HepG2 (cell line): Measurements from ENCODE around the gene ARHGAP31.

Source experiments
- CENPT ChIP-seq: sonication (generic); formaldehyde crosslinking; IDR thresholded peaks from 2 replicates; pipeline ENCODE4 v1.8.0; 2022; ENCODE audit warnings: low read depth, mild to moderate bottlenecking, moderate library complexity, missing genetic modification reagents
- FOXK2 ChIP-seq: fragments of 450-650 bp; IDR thresholded peaks from 2 replicates; pipeline ENCODE4 v1.6.1; 2016
- HNRNPLL ChIP-seq: fragments of 200-400 bp; formaldehyde crosslinking; IDR thresholded peaks from 2 replicates; pipeline ENCODE4 v1.6.1; 2017; ENCODE audit warnings: mild to moderate bottlenecking, low read depth, low read length; ENCODE audit not compliant: poor library complexity, severe bottlenecking
- KMT2B ChIP-seq: IDR thresholded peaks from 2 replicates; pipeline ENCODE4 v1.6.1; 2016; ENCODE audit warnings: missing genetic modification reagents, missing compliant biosample characterization
- MTF1 ChIP-seq: sonication (generic); formaldehyde crosslinking; IDR thresholded peaks from 2 replicates; pipeline ENCODE4 v1.5.0; 2020; ENCODE audit warnings: missing genetic modification reagents
- NR1H2 ChIP-seq: sonication (generic); formaldehyde crosslinking; IDR thresholded peaks from 2 replicates; pipeline ENCODE4 v1.8.1; 2022; ENCODE audit warnings: low read depth, missing genetic modification reagents, borderline replicate concordance
- NR2C2 ChIP-seq: sonication (generic); formaldehyde crosslinking; IDR thresholded peaks from 2 replicates; pipeline ENCODE4 v1.4.0; 2020; ENCODE audit warnings: missing genetic modification reagents, mild to moderate bottlenecking, moderate library complexity, borderline replicate concordance
- PHF8 ChIP-seq: sonication (generic); formaldehyde crosslinking; IDR thresholded peaks from 2 replicates; pipeline ENCODE4 v1.5.0; 2020; ENCODE audit warnings: missing genetic modification reagents
- RAD21 ChIP-seq: fragments of 450-650 bp; formaldehyde crosslinking; IDR thresholded peaks from 2 replicates; pipeline ENCODE4 v1.5.0; 2020; ENCODE audit warnings: mild to moderate bottlenecking
- ZBTB42 ChIP-seq: sonication (generic); formaldehyde crosslinking; IDR thresholded peaks from 2 replicates; pipeline ENCODE4 v1.5.0; 2020; ENCODE audit warnings: mild to moderate bottlenecking, missing genetic modification reagents
- ZC3H4 ChIP-seq: sonication (generic); formaldehyde crosslinking; IDR thresholded peaks from 2 replicates; pipeline ENCODE4 v1.4.0; 2020; ENCODE audit warnings: missing genetic modification reagents, borderline replicate concordance
- ZNF441 ChIP-seq: sonication (generic); formaldehyde crosslinking; IDR thresholded peaks from 2 replicates; pipeline ENCODE4 v1.7.0; 2021; ENCODE audit warnings: missing genetic modification reagents, borderline replicate concordance
- ZSCAN29 ChIP-seq: sonication (generic); formaldehyde crosslinking; conservative IDR thresholded peaks from 2 replicates; pipeline ENCODE4 v1.4.0; 2020; ENCODE audit warnings: mild to moderate bottlenecking, missing genetic modification reagents
- TF ChIP-seq, protein P1 (sequence below): sonication (generic); formaldehyde crosslinking; IDR thresholded peaks from 2 replicates; pipeline ENCODE4 v1.4.0; 2020; ENCODE audit warnings: mild to moderate bottlenecking, missing genetic modification reagents

- TF ChIP-seq KMT2B (CRISPR knock-in tag) (no peak), MTF1 (CRISPR knock-in tag) (no peak), RAD21 (CRISPR knock-in tag) (no peak), ZBTB42 (no peak), PHF8 (no peak), NR1H2 (CRISPR knock-in tag) (no peak), CENPT (CRISPR knock-in tag) (no peak), ZNF441 (CRISPR knock-in tag) (no peak), NR2C2 (CRISPR knock-in tag) (no peak), ZSCAN29 (CRISPR knock-in tag) (no peak), FOXK2 (no peak), ZC3H4 (CRISPR knock-in tag) (no peak), HNRNPLL (no peak)
- TF ChIP-seq, protein P1, sequence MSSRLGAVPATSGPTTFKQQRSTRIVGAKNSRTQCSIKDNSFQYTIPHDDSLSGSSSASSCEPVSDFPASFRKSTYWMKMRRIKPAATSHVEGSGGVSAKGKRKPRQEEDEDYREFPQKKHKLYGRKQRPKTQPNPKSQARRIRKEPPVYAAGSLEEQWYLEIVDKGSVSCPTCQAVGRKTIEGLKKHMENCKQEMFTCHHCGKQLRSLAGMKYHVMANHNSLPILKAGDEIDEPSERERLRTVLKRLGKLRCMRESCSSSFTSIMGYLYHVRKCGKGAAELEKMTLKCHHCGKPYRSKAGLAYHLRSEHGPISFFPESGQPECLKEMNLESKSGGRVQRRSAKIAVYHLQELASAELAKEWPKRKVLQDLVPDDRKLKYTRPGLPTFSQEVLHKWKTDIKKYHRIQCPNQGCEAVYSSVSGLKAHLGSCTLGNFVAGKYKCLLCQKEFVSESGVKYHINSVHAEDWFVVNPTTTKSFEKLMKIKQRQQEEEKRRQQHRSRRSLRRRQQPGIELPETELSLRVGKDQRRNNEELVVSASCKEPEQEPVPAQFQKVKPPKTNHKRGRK (CRISPR knock-in tag), result no peak
These were observed 123.8 kb downstream of the ARHGAP31 start for GRCh38 chr3:119417771-119418512.
